PC-9 (cell line): ENCODE data around the gene PFDN4.
A peak's percentile ranks its signal among the peaks of the same experiment; 100 is the strongest.

Experiments
- EZH2 ChIP-seq: fragments of 200-600 bp; sonication (generic); IDR thresholded peaks from 2 replicates; pipeline ENCODE4 v1.8.0; 2017; ENCODE audit warnings: antibody characterized with exemption, low read depth
- TF ChIP-seq, protein P1 (sequence below): fragments of 200-600 bp; sonication (generic); conservative IDR thresholded peaks from 2 replicates; pipeline ENCODE4 v1.6.1; 2017; ENCODE audit warnings: mixed run types, antibody characterized with exemption, mild to moderate bottlenecking, moderate library complexity

DNA sequence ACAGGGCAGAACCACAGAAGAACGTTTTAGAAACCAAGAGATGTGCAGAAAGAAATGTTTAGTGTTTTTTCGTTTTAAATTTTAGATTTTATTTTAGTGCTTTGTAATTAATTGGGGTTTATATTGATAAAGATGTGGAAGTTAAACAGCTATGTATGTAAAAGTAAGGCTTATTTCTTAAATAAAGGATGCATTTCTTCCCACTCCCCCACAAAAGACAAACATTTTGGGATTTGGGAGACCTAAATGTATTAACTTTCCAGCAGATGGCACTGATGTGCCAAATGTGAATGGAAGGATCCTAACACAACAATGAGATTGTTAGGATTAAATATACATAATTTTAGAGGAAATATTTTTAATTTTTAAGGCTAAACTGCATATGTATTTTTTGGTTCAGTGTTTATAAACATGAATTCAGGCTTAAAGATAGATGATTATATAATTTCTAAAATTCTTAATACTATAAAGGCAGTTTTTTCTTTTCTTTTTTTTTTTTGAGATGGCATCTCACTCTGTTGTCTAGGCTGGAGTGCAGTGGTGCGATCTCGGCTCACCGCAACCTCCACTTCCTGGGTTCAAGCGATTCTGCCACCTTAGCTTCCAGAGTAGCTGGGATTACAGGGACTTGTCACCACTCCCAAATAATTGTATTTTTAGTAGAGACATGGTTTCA, 12.0 kb downstream of the PFDN4 start:
- no peak for TF ChIP-seq EZH2
- TF ChIP-seq, protein P1, sequence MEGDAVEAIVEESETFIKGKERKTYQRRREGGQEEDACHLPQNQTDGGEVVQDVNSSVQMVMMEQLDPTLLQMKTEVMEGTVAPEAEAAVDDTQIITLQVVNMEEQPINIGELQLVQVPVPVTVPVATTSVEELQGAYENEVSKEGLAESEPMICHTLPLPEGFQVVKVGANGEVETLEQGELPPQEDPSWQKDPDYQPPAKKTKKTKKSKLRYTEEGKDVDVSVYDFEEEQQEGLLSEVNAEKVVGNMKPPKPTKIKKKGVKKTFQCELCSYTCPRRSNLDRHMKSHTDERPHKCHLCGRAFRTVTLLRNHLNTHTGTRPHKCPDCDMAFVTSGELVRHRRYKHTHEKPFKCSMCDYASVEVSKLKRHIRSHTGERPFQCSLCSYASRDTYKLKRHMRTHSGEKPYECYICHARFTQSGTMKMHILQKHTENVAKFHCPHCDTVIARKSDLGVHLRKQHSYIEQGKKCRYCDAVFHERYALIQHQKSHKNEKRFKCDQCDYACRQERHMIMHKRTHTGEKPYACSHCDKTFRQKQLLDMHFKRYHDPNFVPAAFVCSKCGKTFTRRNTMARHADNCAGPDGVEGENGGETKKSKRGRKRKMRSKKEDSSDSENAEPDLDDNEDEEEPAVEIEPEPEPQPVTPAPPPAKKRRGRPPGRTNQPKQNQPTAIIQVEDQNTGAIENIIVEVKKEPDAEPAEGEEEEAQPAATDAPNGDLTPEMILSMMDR = peak; percentile 92
